Prostate gland (tissue), 2 donors: ENCODE data around the gene CEP131.

Experiments used
- CTCF ChIP-seq, 4 experiments: fragments of 200-600 bp in 2 of 4; fragments of 450-650 bp in 2 of 4; sonication (generic) in 2 of 4; IDR thresholded peaks; 1 replicate in 3 of 4; 2 replicates in 1 of 4; pipeline ENCODE4 v1.5.1; 2016 to 2019; ENCODE audit warnings: antibody characterized with exemption in 4 of 4, mild to moderate bottlenecking in 2 of 4, moderate library complexity in 2 of 4
- POLR2A ChIP-seq: fragments of 450-650 bp; IDR thresholded peaks from one replicate; pipeline ENCODE4 v1.6.1; 2016; ENCODE audit warnings: antibody characterized with exemption, mild to moderate bottlenecking

GRCh38 chr17:81160747-81161453 lies 61.9 kb downstream of the CEP131 start:
- TF ChIP-seq CTCF (IDR thresholded peaks at IDR 0.05) (no peak), POLR2A (no peak)
